Subcutaneous adipose tissue (tissue), 4 donors: ENCODE results near the gene GTF2A1. TPM values are rescaled to one million over a fixed set of nuclear protein-coding genes. Genes with fewer than 3 reads are reported as not detected.

Source experiments
- total RNA-seq, 4 donors: library from RNA; depleted of rRNA; stranded (reverse); fragments of >200 nt; gene quantifications; one replicate each; pipeline ENCODE4 v1.1.0, GENCODE V29; 2016
- TF ChIP-seq, protein P1 (sequence below): fragments of 450-650 bp; IDR thresholded peaks from one replicate; pipeline ENCODE4 v1.5.1; 2016; ENCODE audit warnings: low read depth, mild to moderate bottlenecking, control low read depth, antibody characterized with exemption, moderate library complexity

Gene GTF2A1
- total RNA-seq, 4 donors from 2014 or later = 23.4 to 34.1 (median 30.2) TPM

GRCh38 chr14:81211844-81212243, 8.9 kb downstream of the GTF2A1 start:
- TF ChIP-seq, protein P1, sequence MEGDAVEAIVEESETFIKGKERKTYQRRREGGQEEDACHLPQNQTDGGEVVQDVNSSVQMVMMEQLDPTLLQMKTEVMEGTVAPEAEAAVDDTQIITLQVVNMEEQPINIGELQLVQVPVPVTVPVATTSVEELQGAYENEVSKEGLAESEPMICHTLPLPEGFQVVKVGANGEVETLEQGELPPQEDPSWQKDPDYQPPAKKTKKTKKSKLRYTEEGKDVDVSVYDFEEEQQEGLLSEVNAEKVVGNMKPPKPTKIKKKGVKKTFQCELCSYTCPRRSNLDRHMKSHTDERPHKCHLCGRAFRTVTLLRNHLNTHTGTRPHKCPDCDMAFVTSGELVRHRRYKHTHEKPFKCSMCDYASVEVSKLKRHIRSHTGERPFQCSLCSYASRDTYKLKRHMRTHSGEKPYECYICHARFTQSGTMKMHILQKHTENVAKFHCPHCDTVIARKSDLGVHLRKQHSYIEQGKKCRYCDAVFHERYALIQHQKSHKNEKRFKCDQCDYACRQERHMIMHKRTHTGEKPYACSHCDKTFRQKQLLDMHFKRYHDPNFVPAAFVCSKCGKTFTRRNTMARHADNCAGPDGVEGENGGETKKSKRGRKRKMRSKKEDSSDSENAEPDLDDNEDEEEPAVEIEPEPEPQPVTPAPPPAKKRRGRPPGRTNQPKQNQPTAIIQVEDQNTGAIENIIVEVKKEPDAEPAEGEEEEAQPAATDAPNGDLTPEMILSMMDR = no peak

GRCh38 chr14:81209167-81209836, 11.5 kb downstream of the GTF2A1 start:
- TF ChIP-seq, protein P1 = no peak

GRCh38 chr14:81208489-81208888, 12.3 kb downstream of the GTF2A1 start:
- TF ChIP-seq, protein P1 = no peak

DNA sequence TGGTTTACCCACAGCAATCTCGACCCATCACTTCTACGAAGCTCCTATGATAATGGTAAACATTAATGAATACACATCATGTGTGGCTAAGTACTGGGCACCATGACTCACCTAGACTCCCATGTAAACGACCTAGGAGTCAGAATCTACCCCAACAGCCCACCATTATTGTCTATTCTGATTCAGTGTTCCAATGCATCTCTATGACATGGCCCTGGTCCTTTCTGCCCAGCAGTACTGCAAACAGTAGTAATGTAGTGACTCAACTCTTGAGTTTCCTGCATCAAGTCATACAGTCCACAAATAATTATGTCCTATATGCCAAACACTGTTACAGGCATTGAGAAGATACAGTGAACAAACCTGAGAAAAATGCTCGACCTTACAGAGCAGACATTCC, 14.6 kb downstream of the GTF2A1 start:
- TF ChIP-seq, protein P1 = no peak

GRCh38 chr14:81205639-81206038, 15.1 kb downstream of the GTF2A1 start:
- TF ChIP-seq, protein P1 = no peak

GRCh38 chr14:81200054-81200453, 20.7 kb downstream of the GTF2A1 start:
- TF ChIP-seq, protein P1 = no peak

- TF ChIP-seq, protein P1 = no peak
Observed at GRCh38 chr14:81199084-81199483, 21.7 kb downstream of the GTF2A1 start.
